Body of pancreas (tissue), 4 donors: Measurements from ENCODE around the gene NTMT1.

Experiments
- CTCF ChIP-seq, 7 experiments: fragments of 450-650 bp in 4 of 7; fragments of 200-600 bp in 3 of 7; sonication (generic) in 3 of 7; IDR thresholded peaks; one replicate each; pipeline ENCODE4 v1.5.1; 2016 to 2019; ENCODE audit warnings: antibody characterized with exemption in 7 of 7
- POLR2A ChIP-seq, 3 donors: fragments of 450-650 bp; IDR thresholded peaks; one replicate each; pipeline ENCODE4 v1.6.1; 2016; ENCODE audit warnings: antibody characterized with exemption in 3 of 3, mild to moderate bottlenecking in 2 of 3

GRCh38 chr9:129626625-129627284, 792 bp downstream of the NTMT1 start:
- no peak for TF ChIP-seq CTCF (IDR thresholded peaks at IDR 0.05)
- no peak for TF ChIP-seq POLR2A (IDR thresholded peaks at IDR 0.05)
